GM06990 (cell line): ENCODE measurements around the gene FGF18.

Experiments used
- DNase-seq: peaks from one replicate; pipeline ENCODE4 v3.0.0-alpha.2; 2011; ENCODE audit not compliant: insufficient read length; ENCODE audit errors: extremely low read depth
- H3K27me3 ChIP-seq: replicated peaks from 2 replicates; pipeline ENCODE4 v1.6.0; 2011; ENCODE audit warnings: low read length; ENCODE audit not compliant: control insufficient read depth, insufficient read depth
- H3K36me3 ChIP-seq: 2 replicates; pipeline ENCODE4 v1.5.1; 2011; ENCODE audit warnings: low read length; ENCODE audit not compliant: control insufficient read depth, insufficient read depth
- H3K4me3 ChIP-seq: replicated peaks from 2 replicates; pipeline ENCODE4 v1.5.1; 2011; ENCODE audit warnings: low read depth, mild to moderate bottlenecking, control low read depth, low read length
- TF ChIP-seq, protein P1 (sequence below): IDR thresholded peaks from 2 replicates; pipeline ENCODE4 v1.5.1; 2011; ENCODE audit warnings: low read length, control low read depth, mild to moderate bottlenecking, inconsistent platforms; ENCODE audit not compliant: insufficient read depth, poor library complexity, severe bottlenecking

The FGF18 gene

DNA sequence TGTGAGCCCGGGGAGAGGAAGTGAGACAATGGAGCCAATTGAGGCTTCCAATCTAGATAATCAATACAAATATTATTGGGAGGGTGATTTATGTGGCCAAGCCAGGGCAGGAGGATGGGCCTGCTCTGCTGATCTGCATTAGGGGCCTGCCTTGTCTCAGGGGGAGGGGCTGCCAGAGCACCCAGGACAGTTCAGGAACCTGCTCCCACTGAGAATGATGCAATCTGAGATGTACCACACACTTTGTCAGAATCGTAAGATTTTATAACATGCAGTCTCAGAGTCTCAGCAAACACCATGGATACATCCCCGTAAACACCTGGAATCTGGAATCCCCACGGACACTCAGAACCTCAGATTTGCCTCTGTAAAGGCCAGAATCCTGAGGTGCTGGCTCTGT, 19.3 kb downstream of the FGF18 start:
- TF ChIP-seq, protein P1, sequence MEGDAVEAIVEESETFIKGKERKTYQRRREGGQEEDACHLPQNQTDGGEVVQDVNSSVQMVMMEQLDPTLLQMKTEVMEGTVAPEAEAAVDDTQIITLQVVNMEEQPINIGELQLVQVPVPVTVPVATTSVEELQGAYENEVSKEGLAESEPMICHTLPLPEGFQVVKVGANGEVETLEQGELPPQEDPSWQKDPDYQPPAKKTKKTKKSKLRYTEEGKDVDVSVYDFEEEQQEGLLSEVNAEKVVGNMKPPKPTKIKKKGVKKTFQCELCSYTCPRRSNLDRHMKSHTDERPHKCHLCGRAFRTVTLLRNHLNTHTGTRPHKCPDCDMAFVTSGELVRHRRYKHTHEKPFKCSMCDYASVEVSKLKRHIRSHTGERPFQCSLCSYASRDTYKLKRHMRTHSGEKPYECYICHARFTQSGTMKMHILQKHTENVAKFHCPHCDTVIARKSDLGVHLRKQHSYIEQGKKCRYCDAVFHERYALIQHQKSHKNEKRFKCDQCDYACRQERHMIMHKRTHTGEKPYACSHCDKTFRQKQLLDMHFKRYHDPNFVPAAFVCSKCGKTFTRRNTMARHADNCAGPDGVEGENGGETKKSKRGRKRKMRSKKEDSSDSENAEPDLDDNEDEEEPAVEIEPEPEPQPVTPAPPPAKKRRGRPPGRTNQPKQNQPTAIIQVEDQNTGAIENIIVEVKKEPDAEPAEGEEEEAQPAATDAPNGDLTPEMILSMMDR = no peak
- Histone ChIP-seq H3K27me3 (peaks cover 2% of the 10 kb centered on the region; the same call in 1 of the 2 replicates), H3K4me3 (no peak overlapping the region), H3K36me3 (no peaks in the 10 kb centered on the region)
- no peak for DNase-seq

DNA sequence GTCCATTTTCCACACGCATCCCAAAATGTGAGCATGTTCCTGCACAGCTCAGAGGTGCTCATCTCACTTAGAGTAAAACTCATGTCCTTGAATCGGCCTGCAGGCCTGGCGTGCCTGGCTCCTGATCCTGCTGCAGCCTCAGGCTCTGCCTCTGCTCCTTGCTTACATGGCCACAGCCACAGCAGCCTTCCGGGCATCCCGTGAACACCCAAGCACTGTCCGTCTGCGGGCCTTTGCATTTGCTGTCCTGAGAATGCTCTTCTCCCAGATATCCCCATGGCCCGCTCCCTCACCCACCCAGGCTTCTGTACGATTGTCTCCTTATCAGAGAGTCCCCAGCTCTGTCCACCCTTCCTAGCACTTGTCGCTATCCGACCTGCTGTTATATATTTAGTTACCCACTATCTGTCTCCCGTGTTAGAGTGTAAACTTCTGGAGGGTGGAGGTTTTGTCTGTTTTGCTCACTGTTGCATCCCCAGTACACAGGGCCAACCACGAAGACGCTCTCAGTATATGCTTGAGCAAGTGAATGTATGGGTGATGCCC, 21.9 kb downstream of the FGF18 start:
- DNase-seq = no peak
- H3K4me3 ChIP-seq = no peak overlapping the region
- TF ChIP-seq, protein P1 = no peak
- H3K27me3 ChIP-seq = no peaks in the 10 kb centered on the region; the same call in 1 of the 2 replicates
- H3K36me3 ChIP-seq = no peaks in the 10 kb centered on the region

DNA sequence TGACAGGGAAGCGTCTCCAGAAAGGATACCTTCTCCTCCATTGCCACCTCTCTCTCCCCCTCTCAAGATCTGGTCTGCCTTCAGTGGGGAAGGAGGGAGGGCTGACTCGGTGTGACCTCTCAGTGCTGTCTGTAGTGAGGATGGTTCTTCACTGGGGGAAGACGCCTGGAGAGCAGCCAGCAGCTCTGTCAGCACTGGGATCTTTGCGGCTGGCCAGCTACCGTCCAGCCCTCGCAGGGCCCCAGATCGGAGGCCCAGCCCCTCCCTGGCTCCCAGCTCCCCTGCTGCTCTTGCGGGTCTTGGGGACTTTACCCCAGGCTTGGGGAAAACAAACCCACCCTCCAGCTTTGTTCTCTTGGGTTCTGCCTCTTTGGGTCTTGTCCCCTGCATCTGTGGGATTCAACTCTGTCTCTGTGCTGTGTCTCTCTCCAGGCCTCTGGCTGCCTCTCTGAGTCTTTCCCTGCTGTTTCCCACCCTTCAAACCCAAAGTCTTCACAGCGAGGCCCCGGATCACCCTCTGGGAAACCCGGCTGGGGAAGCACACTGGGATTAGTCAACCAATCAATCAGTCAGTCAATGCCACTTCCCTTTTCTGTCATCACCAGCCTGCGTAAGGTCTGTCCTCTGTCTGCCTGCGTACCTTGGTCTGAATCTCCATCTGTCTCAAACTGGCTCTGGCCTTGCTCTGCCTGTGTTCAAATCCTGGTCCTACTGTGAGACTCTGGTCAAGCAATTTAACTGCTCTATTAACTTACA, 23.0 kb downstream of the FGF18 start:
- no peaks in the 10 kb centered on the region for H3K36me3 ChIP-seq
- TF ChIP-seq, protein P1 = no peak
- no peak overlapping the region for H3K4me3 ChIP-seq
- H3K27me3 ChIP-seq = no peaks in the 10 kb centered on the region; the same call in none of the 2 replicates
- no peak for DNase-seq

DNA sequence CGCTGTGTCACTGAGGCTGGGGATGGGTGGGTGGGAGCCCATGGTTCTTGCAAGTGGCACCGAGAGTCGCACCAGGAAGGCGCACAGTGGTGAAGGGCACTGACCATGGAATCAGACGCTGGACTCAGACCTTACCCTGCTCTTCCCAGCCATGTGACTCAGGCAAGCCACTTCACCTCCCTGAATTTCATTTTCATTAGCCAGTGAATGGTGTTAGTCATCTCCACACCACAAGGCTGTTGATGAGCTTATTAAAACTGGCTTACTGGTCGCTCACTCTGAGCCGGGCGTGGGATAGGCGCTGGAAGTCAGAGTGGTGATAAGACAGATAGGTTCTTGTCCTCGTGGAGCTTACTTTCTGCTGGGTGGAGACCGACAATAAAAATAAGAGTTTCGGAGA, 25.1 kb downstream of the FGF18 start:
- TF ChIP-seq, protein P1 = no peak
- no peak overlapping the region for H3K4me3 ChIP-seq
- no peaks in the 10 kb centered on the region for H3K36me3 ChIP-seq
- DNase-seq = no peak
- no peaks in the 10 kb centered on the region; the same call in none of the 2 replicates for H3K27me3 ChIP-seq

DNA sequence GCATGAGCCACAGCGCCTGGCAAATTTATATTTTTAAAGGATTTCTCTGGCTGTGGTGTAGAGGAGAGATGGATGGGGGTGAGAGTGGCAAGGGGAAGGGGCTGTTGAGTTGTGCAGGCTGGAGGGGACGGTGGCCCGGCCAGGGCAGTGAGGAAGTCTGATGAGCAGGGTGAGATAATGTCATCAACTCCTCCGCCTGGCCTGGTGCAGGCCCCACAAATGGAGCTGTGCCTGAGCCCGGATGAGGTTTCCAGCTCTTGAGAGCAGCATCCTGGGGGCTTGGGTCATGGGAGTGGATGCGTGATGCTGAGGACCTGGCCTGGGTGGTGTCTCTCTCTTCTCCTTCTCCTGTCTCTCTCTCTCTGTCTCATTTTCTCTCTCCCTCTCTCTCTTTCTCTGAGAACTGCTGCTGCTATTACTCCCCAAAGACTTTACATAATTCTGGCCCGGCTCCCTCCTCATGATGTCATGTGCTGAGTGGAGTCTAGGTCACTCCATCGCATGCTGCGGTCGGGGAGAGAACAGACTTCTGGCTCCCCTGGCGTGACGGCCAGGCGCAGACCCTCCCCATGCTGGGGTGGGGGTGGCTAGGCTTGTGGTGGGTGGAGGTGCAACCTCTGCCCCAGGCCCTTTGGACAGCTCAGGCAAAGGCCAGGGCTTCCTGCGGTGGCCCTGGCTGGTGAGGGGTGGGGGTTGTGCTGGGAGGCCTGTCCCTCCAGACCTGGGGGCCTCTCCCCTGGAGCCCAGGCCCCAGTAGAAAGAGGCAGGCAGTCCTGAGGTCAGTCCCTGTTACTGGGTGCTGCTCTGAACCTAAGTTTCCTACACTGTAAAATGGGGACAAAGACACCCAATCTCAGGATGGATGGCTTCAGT, 26.4 kb downstream of the FGF18 start:
- DNase-seq = no peak
- Histone ChIP-seq H3K36me3 (no peaks in the 10 kb centered on the region), H3K4me3 (no peak overlapping the region), H3K27me3 (no peaks in the 10 kb centered on the region; the same call in none of the 2 replicates)
- TF ChIP-seq, protein P1 = no peak
